ENCODE measurements around the gene FRMPD1.

GRCh38 chr9:37640246-37640645 is 10.5 kb upstream of the FRMPD1 start:
- TF ChIP-seq POLR2AphosphoS5 (IDR thresholded peaks at IDR 0.05) (no peak), EP300 (IDR thresholded peaks at IDR 0.05) (no peak)
